Effector CD8-positive, alpha-beta T cell (primary cell): Measurements from ENCODE around the gene SPANXC.
"Not testable (repeated sequence)": the region's sequence is repeated elsewhere in the genome, so short reads cannot be mapped to it uniquely, and the experiment has no call there.

Source experiments
- DNase-seq: peaks from one replicate; lab custom pipeline; 2025; lab: John Stamatoyannopoulos, UW
- total RNA-seq, 4 experiments: gene quantifications; one replicate each; lab custom pipeline; 2026; lab: John Stamatoyannopoulos, UW

The SPANXC gene, protein sequence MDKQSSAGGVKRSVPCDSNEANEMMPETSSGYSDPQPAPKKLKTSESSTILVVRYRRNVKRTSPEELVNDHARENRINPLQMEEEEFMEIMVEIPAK
- 0 reads per million in 4 experiments for total RNA-seq

DNA sequence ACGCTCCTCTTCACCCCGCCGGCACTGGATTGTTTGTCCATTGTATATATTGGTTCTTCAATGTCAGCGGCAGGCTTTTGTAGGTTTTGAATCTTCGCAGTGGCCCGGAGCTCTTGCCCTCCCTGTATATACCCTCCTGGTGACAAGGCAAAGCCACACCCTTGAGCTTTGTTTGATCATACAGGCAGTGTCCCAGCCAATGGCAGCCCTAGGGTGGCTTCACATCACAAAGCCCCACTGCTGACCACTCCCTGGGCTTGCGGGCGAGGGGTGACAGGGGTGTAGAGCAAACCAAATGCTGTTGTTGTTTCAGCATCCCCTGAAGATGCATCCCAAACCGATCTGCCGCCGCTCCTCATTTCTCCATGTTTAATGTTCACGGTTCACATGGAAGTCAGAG, at the start of gene SPANXC:
TSS of gene SPANXC (minus strand) at position 101 of the 400 bp plus-strand sequence. CDS start at position 41, 60 bp downstream.
- DNase-seq = not testable (repeated sequence)

GRCh38 chrX:141279476-141279875, 37.2 kb upstream of the SPANXC start:
- no peak for DNase-seq

DNA sequence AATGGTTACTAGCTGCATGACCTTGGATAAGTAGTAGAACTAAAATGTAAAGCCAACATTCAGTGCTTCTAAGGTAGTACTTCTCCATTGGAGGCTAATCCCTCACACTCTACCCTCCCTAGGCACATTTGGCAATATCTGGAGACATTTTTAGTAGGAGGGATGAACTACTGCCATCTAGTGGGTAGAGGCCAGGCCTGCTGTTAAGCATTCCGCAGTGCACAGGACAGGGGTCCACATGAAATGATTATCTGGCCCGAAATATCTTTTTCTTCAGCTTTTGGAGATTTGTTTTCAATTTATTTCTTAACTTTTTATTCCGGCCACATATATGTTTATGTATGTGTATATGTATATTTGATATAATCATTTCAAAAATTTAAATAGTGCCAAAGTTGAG, 36.0 kb upstream of the SPANXC start:
- DNase-seq = no peak

GRCh38 chrX:141258080-141258479, 15.8 kb upstream of the SPANXC start:
- no peak for DNase-seq

DNA sequence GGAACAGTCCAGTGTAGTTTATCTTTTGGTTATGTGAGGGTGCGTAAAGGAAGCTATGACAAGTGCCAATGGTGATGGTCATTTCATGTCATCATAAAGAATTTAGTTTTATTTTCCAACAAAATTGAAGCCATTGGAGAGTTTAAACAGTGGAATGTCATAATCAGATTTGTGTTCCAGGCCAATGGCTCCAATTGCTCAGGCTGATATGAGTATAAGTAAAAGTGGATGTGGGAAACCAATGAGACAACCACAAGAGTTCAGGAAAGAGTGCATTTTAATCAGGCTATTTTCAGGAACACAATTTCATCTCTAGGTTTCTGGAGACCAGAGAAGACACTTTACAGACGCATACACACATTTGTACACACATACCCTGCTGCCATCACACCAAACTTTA, 20.7 kb downstream of the SPANXC start:
- no peak for DNase-seq

GRCh38 chrX:141220342-141221008, 21.8 kb downstream of the SPANXC start:
- no peak for DNase-seq

GRCh38 chrX:141214196-141214595, 28.1 kb downstream of the SPANXC start:
- no peak for DNase-seq

DNA sequence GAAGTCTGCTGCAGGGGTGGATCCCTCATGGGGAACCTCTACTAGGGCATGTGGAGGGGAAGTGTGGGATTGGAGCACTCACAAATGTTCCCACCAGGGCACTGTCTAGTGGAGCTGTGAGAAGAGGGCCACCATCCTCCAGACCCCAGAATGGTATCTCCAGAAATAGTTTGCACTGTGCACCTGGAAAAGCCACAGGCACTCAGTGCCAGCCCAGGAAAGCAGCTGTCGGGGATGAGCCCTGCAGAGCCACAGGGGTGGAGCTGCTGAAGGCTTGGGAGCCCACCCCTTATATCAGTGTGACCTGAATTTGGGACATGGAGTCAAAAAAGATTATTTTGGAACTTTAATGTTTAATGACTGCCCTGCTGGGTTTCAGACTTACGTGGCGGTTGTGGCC, 40.4 kb downstream of the SPANXC start:
- DNase-seq = no peak
